WTC11 (cell line): ENCODE data around the gene SRC. TPM values are rescaled to one million over a fixed set of nuclear protein-coding genes. Genes with fewer than 3 reads are reported as not detected.

Source experiments
- ATAC-seq: fragments of 200-7000 bp; cut with Tn5 transposase; 2 replicates; pipeline ENCODE4 v1.10.0; 2021; ENCODE audit warnings: mild to moderate bottlenecking, moderate library complexity
- CTCF ChIA-PET: fragments of 300-600 bp; sonication (Branson Sonifier 250); formaldehyde crosslinking; loops from one replicate; lab custom pipeline; 2021; ENCODE audit warnings: antibody characterized with exemption; lab: Charles Lee
- POLR2A ChIA-PET: fragments of 350-600 bp; sonication (Branson Sonifier 250); formaldehyde crosslinking; loops from one replicate; lab custom pipeline; 2021; ENCODE audit warnings: antibody characterized with exemption; lab: Charles Lee
- DNase-seq: peaks from one replicate; pipeline ENCODE4 v3.0.0; 2021; ENCODE audit warnings: low spot score
- H3K27ac Mint-ChIP-seq: 2 replicates; pipeline ENCODE4 v1.8.0; 2021; ENCODE audit warnings: mixed read lengths
- H3K27me3 Mint-ChIP-seq: 2 replicates; pipeline ENCODE4 v1.8.0; 2021; ENCODE audit warnings: low read depth, mild to moderate bottlenecking, moderate library complexity, mixed read lengths
- H3K36me3 Mint-ChIP-seq: 2 replicates; pipeline ENCODE4 v1.8.0; 2021; ENCODE audit warnings: mixed read lengths
- H3K4me1 Mint-ChIP-seq: 2 replicates; pipeline ENCODE4 v1.8.0; 2022; ENCODE audit warnings: mixed read lengths
- H3K4me3 Mint-ChIP-seq: 2 replicates; pipeline ENCODE4 v1.8.0; 2021; ENCODE audit warnings: mild to moderate bottlenecking, moderate library complexity, mixed read lengths
- H3K9me3 Mint-ChIP-seq: 2 replicates; pipeline ENCODE4 v1.8.0; 2021; ENCODE audit warnings: mixed read lengths
- ETV6 ChIP-seq: sonication (generic); formaldehyde crosslinking; IDR thresholded peaks from 2 replicates; pipeline ENCODE4 v1.8.1; 2022; ENCODE audit warnings: mild to moderate bottlenecking, missing genetic modification reagents
- GRHL2 ChIP-seq: fragments of 250-450 bp; sonication (Bioruptor Pico); IDR thresholded peaks from 2 replicates; pipeline ENCODE4 v1.8.0; 2022; ENCODE audit warnings: mild to moderate bottlenecking, moderate library complexity; ENCODE audit not compliant: insufficient replicate concordance, severe bottlenecking
- GTF2I ChIP-seq: fragments of 250-450 bp; sonication (Bioruptor Pico); conservative IDR thresholded peaks from 2 replicates; pipeline ENCODE4 v1.4.0; 2021; ENCODE audit warnings: mild to moderate bottlenecking
- JUN ChIP-seq: sonication (generic); formaldehyde crosslinking; IDR thresholded peaks from 2 replicates; pipeline ENCODE4 v1.8.0; 2023; ENCODE audit warnings: mild to moderate bottlenecking, missing genetic modification reagents
- MXD4 ChIP-seq: fragments of 250-450 bp; sonication (Bioruptor Pico); IDR thresholded peaks from 2 replicates; pipeline ENCODE4 v1.8.0; 2021; ENCODE audit warnings: mild to moderate bottlenecking, moderate library complexity, borderline replicate concordance
- NFE2L1 ChIP-seq: sonication (generic); formaldehyde crosslinking; IDR thresholded peaks from 2 replicates; pipeline ENCODE4 v1.8.1; 2023; ENCODE audit warnings: missing genetic modification reagents
- NFYB ChIP-seq: sonication (generic); formaldehyde crosslinking; conservative IDR thresholded peaks from 2 replicates; pipeline ENCODE4 v1.8.0; 2022; ENCODE audit warnings: low read depth, missing genetic modification reagents
- PRRX2 ChIP-seq: fragments of 250-450 bp; sonication (Bioruptor Pico); IDR thresholded peaks from 2 replicates; pipeline ENCODE4 v1.8.0; 2021; ENCODE audit warnings: mild to moderate bottlenecking
- RELA ChIP-seq: sonication (generic); formaldehyde crosslinking; IDR thresholded peaks from 2 replicates; pipeline ENCODE4 v1.8.1; 2022; ENCODE audit warnings: missing genetic modification reagents, mild to moderate bottlenecking, borderline replicate concordance
- TP53 ChIP-seq: sonication (generic); formaldehyde crosslinking; IDR thresholded peaks from 2 replicates; pipeline ENCODE4 v1.8.1; 2023; ENCODE audit warnings: mild to moderate bottlenecking, missing genetic modification reagents
- ZNF121 ChIP-seq: sonication (generic); formaldehyde crosslinking; IDR thresholded peaks from 2 replicates; pipeline ENCODE4 v1.8.0; 2023; ENCODE audit warnings: missing genetic modification reagents
- ZNF232 ChIP-seq: sonication (generic); formaldehyde crosslinking; IDR thresholded peaks from 2 replicates; pipeline ENCODE4 v1.8.0; 2022; ENCODE audit warnings: mild to moderate bottlenecking, missing genetic modification reagents
- ZNF263 ChIP-seq: sonication (generic); formaldehyde crosslinking; IDR thresholded peaks from 2 replicates; pipeline ENCODE4 v1.8.1; 2022; ENCODE audit warnings: low read depth, mild to moderate bottlenecking, moderate library complexity, missing genetic modification reagents
- ZNF416 ChIP-seq: fragments of 250-450 bp; sonication (Bioruptor Pico); IDR thresholded peaks from 2 replicates; pipeline ENCODE4 v1.9.0; 2021; ENCODE audit warnings: mild to moderate bottlenecking, inconsistent platforms
- ZNF423 ChIP-seq: fragments of 250-450 bp; sonication (Bioruptor Pico); IDR thresholded peaks from 2 replicates; pipeline ENCODE4 v2.1.2; 2022; ENCODE audit warnings: mild to moderate bottlenecking, moderate library complexity
- total RNA-seq: library from RNA; stranded (reverse); gene quantifications from 3 replicates; pipeline ENCODE4 v1.2.3, GENCODE V29; 2021
- TF ChIP-seq, protein P1 (sequence below): sonication (generic); formaldehyde crosslinking; IDR thresholded peaks from 2 replicates; pipeline ENCODE4 v1.8.1; 2023; ENCODE audit warnings: mild to moderate bottlenecking, missing genetic modification reagents
- TF ChIP-seq, protein P2 (sequence below): fragments of 250-450 bp; sonication (Bioruptor Pico); IDR thresholded peaks from 2 replicates; pipeline ENCODE4 v1.9.0; 2021; ENCODE audit warnings: mild to moderate bottlenecking
- TF ChIP-seq, protein P3 (sequence below): sonication (generic); formaldehyde crosslinking; IDR thresholded peaks from 2 replicates; pipeline ENCODE4 v1.8.1; 2022; ENCODE audit warnings: low read depth, mild to moderate bottlenecking, moderate library complexity, missing genetic modification reagents, borderline replicate concordance
- TF ChIP-seq, protein P4 (sequence below): sonication (generic); formaldehyde crosslinking; IDR thresholded peaks from 2 replicates; pipeline ENCODE4 v1.8.1; 2023; ENCODE audit warnings: mild to moderate bottlenecking, moderate library complexity, missing genetic modification reagents
- TF ChIP-seq, protein P5 (sequence below): sonication (generic); formaldehyde crosslinking; IDR thresholded peaks from 2 replicates; pipeline ENCODE4 v1.8.0; 2023; ENCODE audit warnings: missing genetic modification reagents
- TF ChIP-seq, protein P6 (sequence below): fragments of 250-450 bp; sonication (Bioruptor Pico); IDR thresholded peaks from 2 replicates; pipeline ENCODE4 v1.9.0; 2021; ENCODE audit warnings: moderate library complexity, mild to moderate bottlenecking, inconsistent platforms, borderline replicate concordance
- TF ChIP-seq, protein P7 (sequence below): sonication (generic); formaldehyde crosslinking; IDR thresholded peaks from 2 replicates; pipeline ENCODE4 v1.8.1; 2022; ENCODE audit warnings: mild to moderate bottlenecking, missing genetic modification reagents, moderate library complexity, borderline replicate concordance

Gene SRC
- total RNA-seq, 1 experiment from 2014 or later = 33.3 TPM

DNA sequence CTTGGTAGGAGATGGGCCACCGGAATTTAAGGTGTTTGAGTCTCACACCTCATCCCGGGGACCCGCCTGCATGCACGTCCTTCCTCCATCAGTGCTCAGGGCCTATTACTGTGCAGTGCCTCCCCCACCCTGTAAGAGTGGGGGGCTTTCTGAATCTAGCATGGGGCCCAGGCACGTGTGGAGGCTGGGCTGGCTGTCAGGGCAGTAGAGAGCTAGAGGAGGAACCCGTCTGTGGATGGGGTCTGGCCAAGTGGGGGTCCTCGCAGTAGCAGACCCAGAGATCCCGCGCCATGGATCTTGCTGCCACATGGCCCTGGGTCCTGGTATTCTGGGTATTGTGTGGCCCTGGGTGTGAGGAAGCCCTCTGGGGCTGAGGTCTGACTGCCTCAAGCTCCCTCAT, 42.9 kb downstream of the SRC start:
- Mint-ChIP-seq H3K27ac (no peak overlapping the region), H3K4me1 (peaks cover 7% of the 10 kb centered on the region), H3K36me3 (peaks cover 4% of the 10 kb centered on the region; the same call in 1 of the 2 replicates), H3K4me3 (no peak overlapping the region), H3K27me3 (no peaks in the 10 kb centered on the region), H3K9me3 (no peaks in the 10 kb centered on the region)
- ChIA-PET POLR2A (interaction anchor here (0.6 kb wide), 1 partner anchor 617 kb away, joined by 3 read pairs; no protein-coding TSS in a partner anchor), CTCF (interaction anchor here (0.6 to 1.1 kb wide), 3 partner anchors 10 to 109 kb away, joined by 3 to 5 read pairs (median 4); no protein-coding TSS in a partner anchor)
- no peak for DNase-seq
- TF ChIP-seq ZNF263 (CRISPR knock-in tag) (no peak), ZNF232 (CRISPR knock-in tag) (no peak), TP53 (CRISPR knock-in tag) (no peak), GRHL2 (CRISPR knock-in tag) (no peak), ZNF416 (CRISPR knock-in tag) (no peak), ETV6 (no peak), ZNF423 (CRISPR knock-in tag) (no peak)
- TF ChIP-seq, protein P1, sequence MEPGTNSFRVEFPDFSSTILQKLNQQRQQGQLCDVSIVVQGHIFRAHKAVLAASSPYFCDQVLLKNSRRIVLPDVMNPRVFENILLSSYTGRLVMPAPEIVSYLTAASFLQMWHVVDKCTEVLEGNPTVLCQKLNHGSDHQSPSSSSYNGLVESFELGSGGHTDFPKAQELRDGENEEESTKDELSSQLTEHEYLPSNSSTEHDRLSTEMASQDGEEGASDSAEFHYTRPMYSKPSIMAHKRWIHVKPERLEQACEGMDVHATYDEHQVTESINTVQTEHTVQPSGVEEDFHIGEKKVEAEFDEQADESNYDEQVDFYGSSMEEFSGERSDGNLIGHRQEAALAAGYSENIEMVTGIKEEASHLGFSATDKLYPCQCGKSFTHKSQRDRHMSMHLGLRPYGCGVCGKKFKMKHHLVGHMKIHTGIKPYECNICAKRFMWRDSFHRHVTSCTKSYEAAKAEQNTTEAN (CRISPR knock-in tag) = no peak
- TF ChIP-seq, protein P2, sequence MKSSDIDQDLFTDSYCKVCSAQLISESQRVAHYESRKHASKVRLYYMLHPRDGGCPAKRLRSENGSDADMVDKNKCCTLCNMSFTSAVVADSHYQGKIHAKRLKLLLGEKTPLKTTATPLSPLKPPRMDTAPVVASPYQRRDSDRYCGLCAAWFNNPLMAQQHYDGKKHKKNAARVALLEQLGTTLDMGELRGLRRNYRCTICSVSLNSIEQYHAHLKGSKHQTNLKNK (CRISPR knock-in tag) = no peak
- TF ChIP-seq, protein P3, sequence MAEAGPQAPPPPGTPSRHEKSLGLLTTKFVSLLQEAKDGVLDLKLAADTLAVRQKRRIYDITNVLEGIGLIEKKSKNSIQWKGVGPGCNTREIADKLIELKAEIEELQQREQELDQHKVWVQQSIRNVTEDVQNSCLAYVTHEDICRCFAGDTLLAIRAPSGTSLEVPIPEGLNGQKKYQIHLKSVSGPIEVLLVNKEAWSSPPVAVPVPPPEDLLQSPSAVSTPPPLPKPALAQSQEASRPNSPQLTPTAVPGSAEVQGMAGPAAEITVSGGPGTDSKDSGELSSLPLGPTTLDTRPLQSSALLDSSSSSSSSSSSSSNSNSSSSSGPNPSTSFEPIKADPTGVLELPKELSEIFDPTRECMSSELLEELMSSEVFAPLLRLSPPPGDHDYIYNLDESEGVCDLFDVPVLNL (CRISPR knock-in tag) = no peak
- ATAC-seq = no peak

DNA sequence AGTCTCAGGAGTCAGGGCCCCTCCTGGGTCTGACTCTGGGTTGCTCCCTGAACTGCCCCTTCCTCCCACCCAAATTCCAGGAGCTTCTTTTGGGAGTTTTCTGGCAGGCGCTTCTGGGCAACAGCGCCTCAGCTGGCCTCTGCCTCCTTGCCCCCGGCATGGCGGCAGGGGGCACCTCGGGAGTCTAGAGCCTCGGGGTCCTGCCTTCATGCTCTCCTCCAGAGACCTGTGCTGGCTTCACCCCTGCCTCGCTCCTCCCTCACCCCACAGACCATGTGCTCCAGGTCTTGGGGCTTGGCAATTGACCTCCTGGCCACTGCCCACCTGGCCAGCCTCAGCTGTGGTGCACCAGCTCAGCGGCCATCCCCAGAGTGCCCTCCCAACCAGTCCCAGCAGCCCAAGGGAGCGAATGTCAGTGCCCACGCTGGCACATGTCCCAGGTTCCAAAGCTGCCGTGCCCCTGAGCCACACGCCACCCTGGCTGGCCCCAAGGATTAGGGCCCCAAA, 43.4 kb downstream of the SRC start:
- H3K27me3 Mint-ChIP-seq = no peaks in the 10 kb centered on the region
- H3K27ac Mint-ChIP-seq = no peak overlapping the region
- peaks cover 4% of the 10 kb centered on the region; the same call in 1 of the 2 replicates for H3K36me3 Mint-ChIP-seq
- no peaks in the 10 kb centered on the region for H3K9me3 Mint-ChIP-seq
- ATAC-seq (no peak), DNase-seq (no peak)
- ChIA-PET CTCF (interaction anchor here (1.1 kb wide), 1 partner anchor 11 kb away, joined by 3 read pairs; no protein-coding TSS in a partner anchor), POLR2A (no interaction called here)
- peaks cover 12% of the 10 kb centered on the region for H3K4me1 Mint-ChIP-seq
- no peak overlapping the region for H3K4me3 Mint-ChIP-seq
- TF ChIP-seq JUN (CRISPR knock-in tag) = no peak

DNA sequence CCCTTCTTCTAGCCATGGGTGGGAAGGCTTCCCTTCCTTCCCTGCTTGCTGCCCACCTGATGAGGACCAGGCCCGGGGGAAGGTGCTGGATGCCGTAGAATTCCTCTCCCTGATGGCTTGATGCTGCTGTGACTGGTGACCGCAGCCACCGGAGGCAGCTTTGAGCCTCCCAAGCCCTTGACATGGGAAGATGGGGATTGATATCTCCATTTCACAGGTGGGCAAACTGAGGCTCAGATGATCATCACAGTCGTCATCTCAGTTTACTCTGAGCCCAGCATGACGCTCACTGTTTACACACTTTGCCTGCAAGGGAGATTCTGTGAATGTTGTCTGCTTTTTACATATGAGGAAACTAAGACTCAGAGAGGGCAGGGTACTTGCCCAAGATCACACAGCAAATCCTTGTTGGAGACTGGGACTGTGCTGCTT, 43.9 kb downstream of the SRC start:
- no peak overlapping the region for H3K4me3 Mint-ChIP-seq
- H3K4me1 Mint-ChIP-seq = peaks cover 16% of the 10 kb centered on the region
- ATAC-seq (no peak), DNase-seq (no peak)
- CTCF ChIA-PET = interaction anchor here (1.1 kb wide), 1 partner anchor 11 kb away, joined by 3 read pairs; no protein-coding TSS in a partner anchor
- no peaks in the 10 kb centered on the region for H3K9me3 Mint-ChIP-seq
- H3K27ac Mint-ChIP-seq = no peak overlapping the region
- TF ChIP-seq GTF2I (CRISPR knock-in tag) (peak; percentile 78; the same call in 1 of the 2 replicates), ZNF121 (CRISPR knock-in tag) (no peak)
- TF ChIP-seq, all 79 proteins: peak for 1
- Mint-ChIP-seq H3K27me3 (no peaks in the 10 kb centered on the region), H3K36me3 (peaks cover 3% of the 10 kb centered on the region; the same call in 1 of the 2 replicates)
- POLR2A ChIA-PET = no interaction called here

DNA sequence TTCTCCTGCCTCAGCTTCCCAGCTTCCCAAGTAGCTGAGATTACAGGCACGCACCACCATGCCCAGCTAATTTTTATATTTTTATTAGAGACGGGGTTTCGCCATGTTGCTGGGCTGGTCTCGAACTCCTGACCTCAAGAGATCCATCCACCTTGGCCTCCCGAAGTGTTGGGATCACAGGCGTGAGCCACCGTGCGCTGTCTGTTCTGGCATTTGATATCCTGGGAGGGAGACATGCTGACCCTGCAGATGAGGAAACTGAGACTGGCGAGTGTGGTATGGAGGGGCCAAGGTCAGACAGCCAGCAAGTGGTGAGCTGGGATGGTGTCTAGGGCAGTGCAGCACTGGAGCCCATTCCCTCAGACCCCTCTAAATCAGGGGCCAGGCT, 44.6 kb downstream of the SRC start:
- no peak overlapping the region for H3K4me3 Mint-ChIP-seq
- H3K9me3 Mint-ChIP-seq = no peaks in the 10 kb centered on the region
- H3K36me3 Mint-ChIP-seq = no peaks in the 10 kb centered on the region
- no peak for TF ChIP-seq MXD4
- TF ChIP-seq, protein P4, sequence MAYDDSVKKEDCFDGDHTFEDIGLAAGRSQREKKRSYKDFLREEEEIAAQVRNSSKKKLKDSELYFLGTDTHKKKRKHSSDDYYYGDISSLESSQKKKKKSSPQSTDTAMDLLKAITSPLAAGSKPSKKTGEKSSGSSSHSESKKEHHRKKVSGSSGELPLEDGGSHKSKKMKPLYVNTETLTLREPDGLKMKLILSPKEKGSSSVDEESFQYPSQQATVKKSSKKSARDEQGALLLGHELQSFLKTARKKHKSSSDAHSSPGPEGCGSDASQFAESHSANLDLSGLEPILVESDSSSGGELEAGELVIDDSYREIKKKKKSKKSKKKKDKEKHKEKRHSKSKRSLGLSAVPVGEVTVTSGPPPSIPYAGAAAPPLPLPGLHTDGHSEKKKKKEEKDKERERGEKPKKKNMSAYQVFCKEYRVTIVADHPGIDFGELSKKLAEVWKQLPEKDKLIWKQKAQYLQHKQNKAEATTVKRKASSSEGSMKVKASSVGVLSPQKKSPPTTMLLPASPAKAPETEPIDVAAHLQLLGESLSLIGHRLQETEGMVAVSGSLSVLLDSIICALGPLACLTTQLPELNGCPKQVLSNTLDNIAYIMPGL (CRISPR knock-in tag) = no peak
- TF ChIP-seq RELA = no peak
- TF ChIP-seq, protein P5, sequence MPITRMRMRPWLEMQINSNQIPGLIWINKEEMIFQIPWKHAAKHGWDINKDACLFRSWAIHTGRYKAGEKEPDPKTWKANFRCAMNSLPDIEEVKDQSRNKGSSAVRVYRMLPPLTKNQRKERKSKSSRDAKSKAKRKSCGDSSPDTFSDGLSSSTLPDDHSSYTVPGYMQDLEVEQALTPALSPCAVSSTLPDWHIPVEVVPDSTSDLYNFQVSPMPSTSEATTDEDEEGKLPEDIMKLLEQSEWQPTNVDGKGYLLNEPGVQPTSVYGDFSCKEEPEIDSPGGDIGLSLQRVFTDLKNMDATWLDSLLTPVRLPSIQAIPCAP (CRISPR knock-in tag) = no peak
- no peak for TF ChIP-seq PRRX2 (CRISPR knock-in tag)
- no peak for TF ChIP-seq NFYB
- TF ChIP-seq, protein P6, sequence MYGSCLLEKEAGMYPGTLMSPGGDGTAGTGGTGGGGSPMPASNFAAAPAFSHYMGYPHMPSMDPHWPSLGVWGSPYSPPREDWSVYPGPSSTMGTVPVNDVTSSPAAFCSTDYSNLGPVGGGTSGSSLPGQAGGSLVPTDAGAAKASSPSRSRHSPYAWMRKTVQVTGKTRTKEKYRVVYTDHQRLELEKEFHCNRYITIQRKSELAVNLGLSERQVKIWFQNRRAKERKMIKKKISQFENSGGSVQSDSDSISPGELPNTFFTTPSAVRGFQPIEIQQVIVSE (CRISPR knock-in tag) = no peak
- TF ChIP-seq, protein P7, sequence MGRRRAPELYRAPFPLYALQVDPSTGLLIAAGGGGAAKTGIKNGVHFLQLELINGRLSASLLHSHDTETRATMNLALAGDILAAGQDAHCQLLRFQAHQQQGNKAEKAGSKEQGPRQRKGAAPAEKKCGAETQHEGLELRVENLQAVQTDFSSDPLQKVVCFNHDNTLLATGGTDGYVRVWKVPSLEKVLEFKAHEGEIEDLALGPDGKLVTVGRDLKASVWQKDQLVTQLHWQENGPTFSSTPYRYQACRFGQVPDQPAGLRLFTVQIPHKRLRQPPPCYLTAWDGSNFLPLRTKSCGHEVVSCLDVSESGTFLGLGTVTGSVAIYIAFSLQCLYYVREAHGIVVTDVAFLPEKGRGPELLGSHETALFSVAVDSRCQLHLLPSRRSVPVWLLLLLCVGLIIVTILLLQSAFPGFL = no peak
- TF ChIP-seq NFE2L1 (CRISPR knock-in tag) = no peak
- DNase-seq (no peak), ATAC-seq (no peak)
- no peaks in the 10 kb centered on the region for H3K27me3 Mint-ChIP-seq
- peaks cover 15% of the 10 kb centered on the region for H3K4me1 Mint-ChIP-seq
- no peak overlapping the region; the same call in 1 of the 2 replicates for H3K27ac Mint-ChIP-seq
- ChIA-PET POLR2A (interaction anchor here (0.6 kb wide), 1 partner anchor 55 kb away, joined by 3 read pairs; no protein-coding TSS in a partner anchor), CTCF (no interaction called here)
